K562 (cell line): ENCODE measurements around the gene PHF24. TPM values are rescaled to one million over a fixed set of nuclear protein-coding genes. Genes with fewer than 3 reads are reported as not detected.

ENCODE experiments used
- BHLHE40 ChIP-seq: IDR thresholded peaks from 2 replicates; pipeline ENCODE4 v1.6.1; 2011; ENCODE audit warnings: low read length, improper control_type of control experiment
- CBFA2T3 ChIP-seq: fragments of 450-650 bp; IDR thresholded peaks from 2 replicates; pipeline ENCODE4 v1.6.1; 2017
- CC2D1A ChIP-seq: fragments of 450-650 bp; IDR thresholded peaks from 2 replicates; pipeline ENCODE4 v1.6.1; 2017; ENCODE audit warnings: mild to moderate bottlenecking
- CREB1 ChIP-seq, 2 experiments: sonication (generic) in 1 of 2; formaldehyde crosslinking in 1 of 2; IDR thresholded peaks; 2 replicates each; pipeline versions ENCODE4 v1.6.1 to v1.8.0; 2012 to 2022; ENCODE audit warnings: inconsistent platforms in 1 of 2, mild to moderate bottlenecking in 1 of 2, missing genetic modification reagents in 1 of 2, moderate library complexity in 1 of 2
- CREB3L1 ChIP-seq: fragments of 450-650 bp; IDR thresholded peaks from 2 replicates; pipeline ENCODE4 v1.6.1; 2014; ENCODE audit warnings: low read depth, mild to moderate bottlenecking, moderate library complexity, borderline replicate concordance
- CUX1 ChIP-seq: fragments of 200-800 bp; sonication (Bioruptor generic); IDR thresholded peaks from 2 replicates; pipeline ENCODE4 v1.6.1; 2016; ENCODE audit warnings: missing genetic modification characterization, missing compliant biosample characterization
- ESRRB ChIP-seq: fragments of 250-450 bp; sonication (Bioruptor Pico); IDR thresholded peaks from 2 replicates; pipeline ENCODE4 v1.5.0; 2020; ENCODE audit warnings: mild to moderate bottlenecking, moderate library complexity, borderline replicate concordance
- FOXM1 ChIP-seq, 2 experiments: fragments of 450-650 bp in 1 of 2; sonication (generic) in 1 of 2; formaldehyde crosslinking in 1 of 2; IDR thresholded peaks; 2 replicates each; pipeline versions ENCODE4 v1.6.1 to v1.9.0; 2017 to 2022; ENCODE audit warnings: low read depth in 2 of 2, mild to moderate bottlenecking in 2 of 2, missing genetic modification reagents in 1 of 2, moderate library complexity in 1 of 2
- HMGN3 ChIP-seq: IDR thresholded peaks from 2 replicates; pipeline ENCODE4 v1.6.1; 2011; ENCODE audit warnings: borderline replicate concordance, low read depth, mild to moderate bottlenecking, mixed read lengths, low read length; ENCODE audit not compliant: insufficient read length; ENCODE audit errors: extremely low read depth
- MEF2A ChIP-seq: IDR thresholded peaks from 2 replicates; pipeline ENCODE4 v1.6.1; 2011; ENCODE audit warnings: low read depth, mild to moderate bottlenecking, low read length, moderate library complexity; ENCODE audit not compliant: control insufficient read depth
- MNT ChIP-seq, 2 experiments: fragments of 450-650 bp; conservative IDR thresholded peaks; 2 replicates each; pipeline ENCODE4 v1.6.1; 2017; ENCODE audit warnings: mild to moderate bottlenecking in 2 of 2, moderate library complexity in 2 of 2
- PKNOX1 ChIP-seq: fragments of 450-650 bp; IDR thresholded peaks from 2 replicates; pipeline ENCODE4 v1.6.1; 2016
- RCOR1 ChIP-seq, 2 experiments: IDR thresholded peaks; 2 replicates each; pipeline ENCODE4 v1.6.1; 2012; ENCODE audit warnings: low read depth in 2 of 2, low read length in 2 of 2, borderline replicate concordance in 1 of 2, improper control_type of control experiment in 1 of 2
- SNAPC5 ChIP-seq: fragments of 250-450 bp; sonication (Bioruptor Pico); IDR thresholded peaks from 2 replicates; pipeline ENCODE4 v1.8.0; 2021; ENCODE audit warnings: moderate library complexity, mild to moderate bottlenecking, inconsistent platforms
- ZFX ChIP-seq: sonication (generic); formaldehyde crosslinking; IDR thresholded peaks from 2 replicates; pipeline ENCODE4 v1.8.0; 2022; ENCODE audit warnings: mild to moderate bottlenecking, missing genetic modification reagents, moderate library complexity
- ZNF324 ChIP-seq: fragments of 250-450 bp; sonication (Bioruptor Pico); IDR thresholded peaks from 2 replicates; pipeline ENCODE4 v1.4.0; 2020; ENCODE audit warnings: mild to moderate bottlenecking
- polyA plus RNA-seq, 8 experiments: library from polyadenylated mRNA; depleted of rRNA in 4 of 8; stranded (reverse) in 5 of 8; unstranded in 3 of 8; fragments of >200 nt; fragmentation: Nextera tagmentation in 2 of 8; fragmentation: Illumina TruSeq in 1 of 8; extraction: Ambion mirVana in 2 of 8; extraction: Trizol in 1 of 8; gene quantifications; 2 replicates each; pipeline versions ENCODE4 v1.2.1 to v1.2.3, GENCODE V29; 2011 to 2014; ENCODE audit warnings: inconsistent platforms in 1 of 8, missing spikeins in 1 of 8
- total RNA-seq, 7 experiments: library from RNA; depleted of rRNA in 6 of 7; stranded (reverse); fragments of >200 nt in 6 of 7; fragmentation: Illumina TruSeq in 2 of 7; extraction: Trizol in 2 of 7; gene quantifications; 2 replicates each; pipeline versions ENCODE4 v1.2.1 to v1.2.3, GENCODE V29; 2011 to 2021; ENCODE audit warnings: low replicate concordance in 1 of 7

Gene PHF24
- total and polyA plus RNA-seq, 9 of the 15 experiments (the other 6 are each of a cell fraction or from before 2014, with no cell fraction given), result 0.01 TPM; not detected in 7

- TF ChIP-seq CUX1 (CRISPR knock-in tag), result no peak
- peak; percentile 51 for TF ChIP-seq CREB1 (IDR thresholded peaks at IDR 0.05)
- peak; percentile 84 for TF ChIP-seq CREB1 (CRISPR knock-in tag; IDR thresholded peaks at IDR 0.05)
- TF ChIP-seq SNAPC5 (CRISPR knock-in tag), result no peak
- peak; percentile 93 to 97 for TF ChIP-seq MNT (conservative IDR thresholded peaks at IDR 0.05)
- TF ChIP-seq CREB3L1, result peak; percentile 57
- peak; percentile 22; the same call in 1 of the 2 replicates for TF ChIP-seq CBFA2T3
- TF ChIP-seq CC2D1A, result peak; percentile 38; the same call in 1 of the 2 replicates
- peak; percentile 93 to 98 for TF ChIP-seq RCOR1 (IDR thresholded peaks at IDR 0.05; ENCODE audit: borderline replicate concordance in 1 of 2, low read depth in 2 of 2, low read length in 2 of 2)
- TF ChIP-seq MEF2A, result no peak
- TF ChIP-seq BHLHE40, result peak; percentile 85
- TF ChIP-seq PKNOX1, result peak; percentile 100
- no peak for TF ChIP-seq ESRRB (CRISPR knock-in tag)
- no peak for TF ChIP-seq ZNF324 (CRISPR knock-in tag)
- TF ChIP-seq HMGN3, result peak; percentile 64
- peak; percentile 41; the same call in 1 of the 2 replicates for TF ChIP-seq FOXM1 (IDR thresholded peaks at IDR 0.05; ENCODE audit: low read depth)
- TF ChIP-seq FOXM1 (CRISPR knock-in tag; IDR thresholded peaks at IDR 0.05; ENCODE audit: low read depth), result no peak
- no peak for TF ChIP-seq ZFX (CRISPR knock-in tag)
Measured at GRCh38 chr9:34989003-34989945, 31.2 kb downstream of the PHF24 start, which contains the start of gene DNAJB5 (continued).
